GM12873 (cell line): ENCODE results near the gene NKTR.

Source experiments
- TF ChIP-seq, protein P1 (sequence below): IDR thresholded peaks from 2 replicates; pipeline ENCODE4 v1.5.1; 2012; ENCODE audit warnings: low read depth, mild to moderate bottlenecking, moderate library complexity, low read length, control low read depth; ENCODE audit not compliant: insufficient read depth; ENCODE audit errors: missing control alignments

The NKTR gene

DNA sequence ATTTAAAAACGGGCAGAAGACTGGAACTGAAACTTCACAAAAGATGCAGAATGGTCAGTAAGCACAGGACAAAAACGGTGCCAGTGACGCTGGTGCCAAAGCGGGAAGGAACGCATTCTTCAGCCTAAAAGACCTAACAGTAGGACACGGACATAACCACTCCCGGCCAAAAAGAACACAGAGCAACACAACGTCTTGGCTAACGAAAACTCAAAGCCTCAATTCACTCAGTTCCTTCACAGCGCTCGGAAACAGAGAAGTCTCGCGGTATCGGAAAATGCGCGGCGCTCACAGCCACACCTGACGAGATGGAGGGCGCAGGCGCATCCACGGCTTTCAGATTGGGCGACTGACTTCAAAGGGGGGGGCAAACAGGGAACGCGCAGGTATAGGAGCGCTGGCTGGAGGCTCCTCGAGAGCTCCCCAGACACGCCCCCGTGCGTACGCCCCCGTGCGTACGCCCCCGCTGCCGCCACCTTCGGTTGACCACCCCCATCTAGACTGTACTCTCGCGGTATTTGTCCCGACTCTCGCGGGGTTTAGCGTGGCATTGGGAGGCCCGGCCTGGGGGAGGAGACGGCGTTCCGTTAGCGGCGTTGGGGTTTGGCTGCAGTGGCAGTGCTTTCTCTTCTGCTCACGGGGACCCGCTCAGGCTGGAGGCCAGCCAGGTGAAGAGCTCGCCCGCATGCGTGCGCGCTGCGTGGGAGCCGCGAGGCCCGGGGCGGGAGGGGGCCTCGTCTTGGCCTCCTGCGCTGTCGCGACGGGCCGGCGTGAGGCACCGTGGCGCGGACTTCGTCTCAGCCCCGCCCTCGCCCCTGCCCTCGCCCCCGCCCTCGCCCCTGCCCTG lies at the start of gene NKTR:
Gene NKTR, plus strand, starts transcription at position 576 of the 847 bp plus-strand sequence. CDS start 321 bp downstream, outside the sequence.
- TF ChIP-seq, protein P1, sequence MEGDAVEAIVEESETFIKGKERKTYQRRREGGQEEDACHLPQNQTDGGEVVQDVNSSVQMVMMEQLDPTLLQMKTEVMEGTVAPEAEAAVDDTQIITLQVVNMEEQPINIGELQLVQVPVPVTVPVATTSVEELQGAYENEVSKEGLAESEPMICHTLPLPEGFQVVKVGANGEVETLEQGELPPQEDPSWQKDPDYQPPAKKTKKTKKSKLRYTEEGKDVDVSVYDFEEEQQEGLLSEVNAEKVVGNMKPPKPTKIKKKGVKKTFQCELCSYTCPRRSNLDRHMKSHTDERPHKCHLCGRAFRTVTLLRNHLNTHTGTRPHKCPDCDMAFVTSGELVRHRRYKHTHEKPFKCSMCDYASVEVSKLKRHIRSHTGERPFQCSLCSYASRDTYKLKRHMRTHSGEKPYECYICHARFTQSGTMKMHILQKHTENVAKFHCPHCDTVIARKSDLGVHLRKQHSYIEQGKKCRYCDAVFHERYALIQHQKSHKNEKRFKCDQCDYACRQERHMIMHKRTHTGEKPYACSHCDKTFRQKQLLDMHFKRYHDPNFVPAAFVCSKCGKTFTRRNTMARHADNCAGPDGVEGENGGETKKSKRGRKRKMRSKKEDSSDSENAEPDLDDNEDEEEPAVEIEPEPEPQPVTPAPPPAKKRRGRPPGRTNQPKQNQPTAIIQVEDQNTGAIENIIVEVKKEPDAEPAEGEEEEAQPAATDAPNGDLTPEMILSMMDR, result no peak

DNA sequence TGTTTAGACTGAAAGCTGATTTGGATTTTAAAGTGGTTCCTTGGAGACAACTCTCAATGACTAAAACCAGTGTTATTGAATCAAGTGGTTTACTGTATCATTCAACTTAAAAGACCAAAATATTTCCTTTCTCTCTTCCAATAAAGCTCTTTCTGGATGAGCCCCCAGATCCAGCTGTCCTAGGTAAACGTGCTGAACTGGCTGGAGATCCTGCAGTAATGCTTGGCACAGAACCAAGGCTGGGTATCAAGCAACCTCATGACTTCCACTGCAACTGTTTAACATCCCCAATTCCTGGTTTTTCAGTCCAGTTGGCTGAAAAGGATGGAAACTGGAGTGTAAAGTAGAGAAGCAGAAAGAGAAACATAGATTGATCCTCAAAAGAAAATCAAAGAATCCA lies 47.7 kb upstream of the NKTR start:
- TF ChIP-seq, protein P1, result no peak

DNA sequence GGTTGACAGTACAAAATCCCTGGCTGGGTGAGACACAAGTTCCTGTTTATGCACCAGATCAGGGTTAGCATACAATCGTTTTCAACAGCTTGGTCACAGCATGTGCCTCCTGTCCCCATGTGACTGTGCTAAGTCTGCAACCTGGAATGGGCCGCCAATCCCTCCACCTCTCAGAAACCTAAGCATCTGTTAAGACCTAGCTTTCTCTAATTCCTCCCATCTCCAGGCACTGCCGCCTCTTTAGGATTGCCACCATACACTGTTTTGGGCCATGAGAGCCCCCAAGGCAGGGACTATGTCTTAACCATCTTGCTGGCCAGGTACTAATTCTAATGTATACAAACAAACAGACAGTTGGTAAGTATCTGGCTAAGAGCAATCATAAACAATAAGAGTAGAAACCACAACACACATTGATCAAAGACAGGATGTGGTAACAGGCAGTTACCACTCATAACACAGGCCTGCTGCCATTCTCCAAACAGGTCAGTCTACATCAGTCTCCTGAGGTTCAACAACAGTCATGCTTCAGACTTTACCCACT lies 44.3 kb upstream of the NKTR start:
- TF ChIP-seq, protein P1, result no peak

DNA sequence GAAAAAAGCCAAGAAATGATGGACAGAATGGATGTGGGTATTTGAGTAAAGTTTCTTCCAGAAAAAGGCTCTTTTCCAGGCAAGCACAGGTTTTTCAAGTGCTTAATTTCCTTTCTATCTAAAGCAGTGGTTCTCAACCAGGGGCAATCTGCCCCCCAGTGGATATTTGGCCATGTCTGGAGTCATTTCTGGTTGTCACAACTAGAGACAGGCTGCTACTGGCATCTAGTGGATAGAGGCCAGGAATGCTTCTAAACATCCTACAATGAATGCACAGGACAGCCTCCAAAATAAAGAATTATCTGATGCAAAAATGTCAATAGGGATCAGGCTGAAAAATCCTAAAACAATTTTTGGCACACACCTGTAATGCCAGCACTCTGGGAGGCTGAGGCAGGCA lies 42.6 kb upstream of the NKTR start:
- TF ChIP-seq, protein P1, result no peak

DNA sequence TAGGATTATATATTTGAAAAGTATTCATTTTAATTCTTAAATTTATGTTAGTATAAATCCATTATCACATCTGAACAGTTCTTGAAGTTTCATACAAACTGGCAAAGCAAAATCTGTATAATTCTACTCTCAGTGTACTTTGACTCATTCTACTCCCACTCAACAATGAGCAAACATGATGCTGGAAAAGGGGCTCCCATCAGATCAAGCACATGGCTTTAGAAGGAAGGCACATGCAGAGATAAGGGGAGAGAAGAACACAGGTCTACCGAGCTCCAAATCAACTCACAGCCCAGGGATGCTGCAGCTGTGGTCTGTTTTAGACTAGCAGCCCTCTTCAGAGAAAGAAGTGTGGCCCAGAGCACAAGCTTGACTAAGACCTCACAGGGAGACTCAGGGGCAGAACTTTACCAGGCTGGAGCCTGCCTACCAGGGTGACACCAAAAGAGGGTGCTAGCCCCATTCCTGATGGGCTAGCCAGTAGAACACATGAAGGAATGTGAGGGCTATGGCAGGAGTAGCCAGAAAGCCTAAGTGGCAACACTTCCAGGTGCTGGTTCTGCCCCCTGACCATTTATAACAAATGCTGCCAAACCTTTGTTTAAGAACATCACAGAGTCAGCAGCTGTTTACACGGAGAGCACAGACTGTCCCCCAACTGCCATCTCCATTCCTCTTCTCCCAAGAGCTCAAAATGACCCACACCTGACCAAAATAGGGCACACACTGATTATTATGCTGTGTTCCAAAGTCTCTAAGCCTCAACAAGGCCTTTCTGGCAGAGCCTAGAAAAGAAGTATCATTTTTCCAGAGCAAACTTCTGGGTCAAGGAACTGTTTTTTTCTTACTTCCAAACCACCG lies 38.2 kb upstream of the NKTR start:
- TF ChIP-seq, protein P1, result no peak

DNA sequence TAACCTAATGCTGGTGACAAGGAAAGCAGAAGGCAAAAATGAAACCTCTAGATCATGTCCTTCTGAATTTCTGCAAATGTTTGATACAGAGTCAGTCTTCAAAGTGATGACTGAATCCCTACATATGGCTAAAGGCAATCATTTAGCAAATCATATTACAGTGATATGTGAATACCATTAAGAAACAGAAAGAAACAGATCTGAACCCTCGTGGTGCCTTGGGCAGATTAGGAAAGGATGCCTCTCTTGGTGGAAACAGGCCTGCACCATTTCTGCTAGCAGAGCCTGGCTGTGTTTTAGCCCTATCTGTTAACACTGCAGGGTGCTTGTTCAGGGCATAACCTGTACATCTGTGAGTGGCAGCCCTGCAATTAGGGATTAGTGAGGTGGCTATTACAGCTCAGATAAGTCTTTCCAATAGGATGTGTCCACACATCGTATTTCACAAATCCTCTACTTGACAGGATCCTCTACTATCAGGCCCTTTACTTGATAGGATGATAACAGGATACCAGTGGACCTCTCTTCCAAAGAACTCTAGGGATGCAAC lies 30.8 kb upstream of the NKTR start:
- TF ChIP-seq, protein P1, result no peak
